Glutamatergic neuron (in vitro differentiated cells): ENCODE data around the gene TDRD7. TPM values are rescaled to one million over a fixed set of nuclear protein-coding genes. Genes with fewer than 3 reads are reported as not detected.

ENCODE experiments used
- DNase-seq: peaks from one replicate; pipeline ENCODE4 v3.0.0; 2022
- H3K27ac Mint-ChIP-seq: one replicate; pipeline ENCODE4 v1.8.0; 2020; ENCODE audit warnings: mild to moderate bottlenecking, mixed read lengths, inconsistent platforms; ENCODE audit not compliant: unreplicated experiment
- H3K27me3 Mint-ChIP-seq: one replicate; pipeline ENCODE4 v1.8.0; 2020; ENCODE audit warnings: mild to moderate bottlenecking, moderate library complexity, mixed read lengths, inconsistent platforms; ENCODE audit not compliant: unreplicated experiment
- H3K36me3 Mint-ChIP-seq: one replicate; pipeline ENCODE4 v1.8.0; 2020; ENCODE audit warnings: mild to moderate bottlenecking, mixed read lengths, inconsistent platforms; ENCODE audit not compliant: unreplicated experiment
- H3K4me1 Mint-ChIP-seq: one replicate; pipeline ENCODE4 v1.8.0; 2020; ENCODE audit warnings: mild to moderate bottlenecking, low read depth, mixed read lengths, inconsistent platforms; ENCODE audit not compliant: unreplicated experiment
- H3K4me3 Mint-ChIP-seq: one replicate; pipeline ENCODE4 v1.8.0; 2020; ENCODE audit warnings: mild to moderate bottlenecking, mixed read lengths, inconsistent platforms; ENCODE audit not compliant: unreplicated experiment
- H3K9me3 Mint-ChIP-seq: one replicate; pipeline ENCODE4 v1.8.0; 2020; ENCODE audit warnings: mild to moderate bottlenecking, moderate library complexity, mixed read lengths, inconsistent platforms; ENCODE audit not compliant: unreplicated experiment
- CTCF ChIP-seq: fragments of 200-600 bp; sonication (generic); IDR thresholded peaks from one replicate; pipeline ENCODE4 v1.5.0; 2021; ENCODE audit not compliant: partially characterized antibody, unreplicated experiment
- total RNA-seq: library from RNA; stranded (reverse); fragmentation: NEBNext Ultra II Directional; extraction: Animal tissue kit (Norgen Biotek cat#: 25700); gene quantifications from one replicate; pipeline ENCODE4 v1.2.1, GENCODE V29; 2021; ENCODE audit not compliant: unreplicated experiment

The TDRD7 gene
- total RNA-seq, 1 donor from 2014 or later: 1.4 TPM

GRCh38 chr9:97506787-97507186 is 94.9 kb downstream of the TDRD7 start:
- TF ChIP-seq CTCF: no peak
- Mint-ChIP-seq H3K4me1 (peaks cover 6% of the 10 kb centered on the region), H3K27ac (no peak overlapping the region), H3K27me3 (peaks cover 13% of the 10 kb centered on the region), H3K9me3 (no peaks in the 10 kb centered on the region), H3K36me3 (peaks cover 5% of the 10 kb centered on the region), H3K4me3 (no peak overlapping the region)
- no peak for DNase-seq

DNA sequence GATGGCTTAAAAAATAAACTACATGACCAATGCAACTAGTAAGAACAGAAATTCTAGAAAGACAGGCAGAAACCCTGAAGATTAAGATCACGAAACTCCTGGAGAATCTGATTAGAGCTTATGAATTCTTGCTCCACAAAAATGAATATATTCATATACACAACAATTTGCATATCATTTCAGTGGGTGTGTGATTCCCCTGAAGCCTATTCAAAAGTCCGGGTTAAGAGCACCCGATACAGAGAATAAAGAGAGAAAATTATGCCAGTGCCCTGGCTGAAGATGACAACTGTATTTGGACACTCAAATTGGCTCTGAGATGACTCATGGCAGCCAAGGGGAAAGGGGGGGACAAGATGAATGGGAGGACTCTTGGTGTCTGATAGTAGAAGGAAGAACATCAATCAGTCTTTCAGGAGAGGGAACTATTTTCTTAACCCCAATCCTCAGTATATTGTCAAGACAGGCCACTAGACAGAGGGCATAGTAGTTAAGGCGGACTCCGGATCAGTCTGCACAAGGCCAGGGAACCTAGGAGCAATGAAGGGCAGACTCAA is 95.6 kb downstream of the TDRD7 start:
- Mint-ChIP-seq H3K27me3 (peaks cover 11% of the 10 kb centered on the region), H3K4me1 (peaks cover 6% of the 10 kb centered on the region), H3K9me3 (no peaks in the 10 kb centered on the region), H3K4me3 (no peak overlapping the region), H3K27ac (no peak overlapping the region), H3K36me3 (peaks cover 5% of the 10 kb centered on the region)
- DNase-seq: no peak
- TF ChIP-seq CTCF: no peak

DNA sequence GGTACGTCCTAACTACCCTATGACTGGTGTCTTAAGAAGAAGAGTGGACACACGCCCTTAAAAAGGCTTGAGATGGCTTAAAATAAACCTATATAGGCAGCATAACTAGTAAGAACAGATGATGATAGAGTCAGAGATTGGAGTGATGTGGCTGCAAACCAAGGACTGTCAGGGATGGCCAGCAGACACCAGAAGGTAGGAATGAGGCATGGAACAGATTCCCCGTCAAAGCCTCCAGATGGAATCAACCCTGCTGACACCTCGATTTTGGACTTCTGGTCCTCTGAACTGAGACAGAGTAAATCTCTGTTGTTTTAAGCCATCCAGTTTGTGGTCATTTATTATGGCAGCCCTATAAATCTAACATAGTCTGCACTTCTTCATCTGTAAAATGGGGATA is 97.0 kb downstream of the TDRD7 start:
- H3K27me3 Mint-ChIP-seq: peaks cover under 1% of the 10 kb centered on the region
- H3K4me3 Mint-ChIP-seq: no peak overlapping the region
- H3K9me3 Mint-ChIP-seq: no peaks in the 10 kb centered on the region
- no peak for TF ChIP-seq CTCF
- no peak for DNase-seq
- H3K4me1 Mint-ChIP-seq: no peaks in the 10 kb centered on the region
- no peak overlapping the region for H3K27ac Mint-ChIP-seq
- H3K36me3 Mint-ChIP-seq: no peaks in the 10 kb centered on the region

- Mint-ChIP-seq H3K9me3 (no peaks in the 10 kb centered on the region), H3K36me3 (no peaks in the 10 kb centered on the region), H3K4me3 (no peak overlapping the region), H3K4me1 (no peaks in the 10 kb centered on the region), H3K27ac (no peak overlapping the region), H3K27me3 (no peaks in the 10 kb centered on the region)
- no peak for DNase-seq
- TF ChIP-seq CTCF: no peak
These were observed 99.1 kb downstream of the TDRD7 start for GRCh38 chr9:97510797-97511654.

GRCh38 chr9:97511655-97512427 is 99.9 kb downstream of the TDRD7 start:
- Mint-ChIP-seq H3K4me3 (no peak overlapping the region), H3K36me3 (no peaks in the 10 kb centered on the region), H3K27ac (no peak overlapping the region), H3K9me3 (peaks cover 1% of the 10 kb centered on the region), H3K4me1 (no peaks in the 10 kb centered on the region), H3K27me3 (peaks cover under 1% of the 10 kb centered on the region)
- no peak for TF ChIP-seq CTCF
- DNase-seq: no peak
